HG03378 (cell line): Measurements from ENCODE around the gene SUSD3.

Experiments
- ATAC-seq: cut with Tn5 transposase; IDR thresholded peaks from one replicate; pipeline ENCODE4 v1.9.1; 2021; ENCODE audit warnings: mild to moderate bottlenecking, moderate library complexity; ENCODE audit not compliant: unreplicated experiment

SUSD3 gene

GRCh38 chr9:93072383-93072795 lies 13.9 kb downstream of the SUSD3 start:
- ATAC-seq: no peak

GRCh38 chr9:93076101-93076791 lies 17.7 kb downstream of the SUSD3 start:
- no peak for ATAC-seq

GRCh38 chr9:93076792-93077128 lies 18.3 kb downstream of the SUSD3 start:
- ATAC-seq: no peak

DNA sequence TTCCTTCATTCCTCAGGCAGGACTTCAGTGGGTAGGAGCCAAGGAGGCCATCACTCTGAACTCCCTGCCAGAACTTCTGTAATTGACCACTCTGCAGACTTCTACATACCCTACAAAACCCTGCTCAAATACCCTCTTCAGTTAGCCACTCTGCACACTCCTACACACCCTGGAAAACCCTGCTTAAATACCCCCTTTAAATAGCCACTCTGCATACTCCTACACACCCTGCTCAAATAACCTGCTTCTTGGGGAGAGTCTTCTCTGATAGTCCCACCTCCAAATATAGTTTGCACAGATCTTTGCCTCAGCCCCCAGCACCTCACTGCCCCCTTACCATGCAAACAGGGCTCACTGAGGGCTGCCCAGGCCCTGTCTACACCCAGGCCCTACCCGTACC lies 18.9 kb downstream of the SUSD3 start:
- ATAC-seq: no peak

GRCh38 chr9:93077811-93078210 lies 19.3 kb downstream of the SUSD3 start:
- no peak for ATAC-seq

GRCh38 chr9:93079371-93079770 lies 20.9 kb downstream of the SUSD3 start:
- no peak for ATAC-seq

DNA sequence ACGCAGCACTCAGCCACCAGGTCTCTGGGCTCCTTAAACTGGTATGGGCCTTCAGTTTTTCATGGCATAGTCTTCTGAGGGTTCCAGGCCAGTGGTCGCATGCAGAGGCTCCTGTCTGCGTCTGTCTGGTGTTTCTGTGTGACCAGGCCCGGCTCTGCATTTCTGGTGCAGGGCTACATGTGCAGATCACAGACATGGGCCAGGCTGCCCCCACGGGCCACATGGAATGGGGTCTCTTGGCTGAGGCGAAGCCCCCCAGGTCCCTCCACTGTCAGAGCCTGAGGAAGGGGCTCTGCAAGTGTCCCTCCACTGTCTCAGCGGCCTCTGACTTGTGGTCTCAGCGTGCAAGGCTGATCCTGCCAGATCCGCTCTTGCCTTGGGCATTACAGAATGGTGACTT lies 21.9 kb downstream of the SUSD3 start:
- no peak for ATAC-seq

- no peak for ATAC-seq
Observed at GRCh38 chr9:93081081-93081529, 22.6 kb downstream of the SUSD3 start.

DNA sequence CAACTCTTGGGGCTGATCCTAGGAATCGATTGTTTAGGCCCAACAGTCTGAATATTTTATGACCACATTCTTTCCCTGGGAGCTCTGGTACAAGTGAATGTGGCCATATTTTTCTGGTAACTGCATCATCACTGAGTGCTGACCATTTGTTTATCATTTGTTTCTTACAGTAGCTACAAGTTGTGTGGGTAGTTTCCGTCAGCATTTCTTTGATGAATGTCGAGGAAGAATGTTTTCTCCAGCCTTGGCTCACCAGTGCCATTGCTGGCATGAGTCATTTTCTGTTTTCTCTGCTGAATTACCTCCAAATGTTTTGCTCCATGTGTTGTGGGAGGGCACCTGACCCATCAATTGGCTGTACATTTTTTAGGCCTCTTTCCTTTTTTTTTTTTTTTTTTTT lies 23.4 kb downstream of the SUSD3 start:
- ATAC-seq: no peak

DNA sequence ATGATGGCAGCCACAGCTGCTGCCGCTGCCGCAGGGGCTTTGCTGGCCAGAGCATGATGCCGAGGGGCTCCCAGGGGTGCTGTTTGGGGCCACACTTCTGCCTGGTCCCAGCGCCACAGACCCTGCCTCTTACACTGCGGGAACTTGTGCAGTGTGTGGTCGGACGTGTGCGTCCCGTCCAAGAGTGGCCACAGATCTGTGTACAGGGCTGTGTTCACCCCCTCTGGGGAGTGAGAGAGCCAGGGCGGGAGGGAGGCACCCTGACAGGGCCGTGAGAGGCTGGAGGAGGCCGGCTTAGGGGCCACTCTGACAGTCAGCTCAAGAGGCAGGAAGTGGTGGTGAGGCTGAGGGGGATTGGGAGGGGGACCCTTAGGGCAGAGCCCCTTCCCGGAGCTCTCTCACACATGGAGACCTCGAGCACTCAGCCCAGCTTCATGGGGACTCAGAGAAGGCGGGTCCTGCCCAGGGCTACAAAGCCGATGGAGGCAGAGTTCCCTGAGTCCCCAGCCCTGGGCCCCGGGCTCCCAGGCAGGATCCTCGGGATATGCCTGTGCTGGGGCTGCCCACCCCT lies 24.4 kb downstream of the SUSD3 start:
- ATAC-seq: no peak

DNA sequence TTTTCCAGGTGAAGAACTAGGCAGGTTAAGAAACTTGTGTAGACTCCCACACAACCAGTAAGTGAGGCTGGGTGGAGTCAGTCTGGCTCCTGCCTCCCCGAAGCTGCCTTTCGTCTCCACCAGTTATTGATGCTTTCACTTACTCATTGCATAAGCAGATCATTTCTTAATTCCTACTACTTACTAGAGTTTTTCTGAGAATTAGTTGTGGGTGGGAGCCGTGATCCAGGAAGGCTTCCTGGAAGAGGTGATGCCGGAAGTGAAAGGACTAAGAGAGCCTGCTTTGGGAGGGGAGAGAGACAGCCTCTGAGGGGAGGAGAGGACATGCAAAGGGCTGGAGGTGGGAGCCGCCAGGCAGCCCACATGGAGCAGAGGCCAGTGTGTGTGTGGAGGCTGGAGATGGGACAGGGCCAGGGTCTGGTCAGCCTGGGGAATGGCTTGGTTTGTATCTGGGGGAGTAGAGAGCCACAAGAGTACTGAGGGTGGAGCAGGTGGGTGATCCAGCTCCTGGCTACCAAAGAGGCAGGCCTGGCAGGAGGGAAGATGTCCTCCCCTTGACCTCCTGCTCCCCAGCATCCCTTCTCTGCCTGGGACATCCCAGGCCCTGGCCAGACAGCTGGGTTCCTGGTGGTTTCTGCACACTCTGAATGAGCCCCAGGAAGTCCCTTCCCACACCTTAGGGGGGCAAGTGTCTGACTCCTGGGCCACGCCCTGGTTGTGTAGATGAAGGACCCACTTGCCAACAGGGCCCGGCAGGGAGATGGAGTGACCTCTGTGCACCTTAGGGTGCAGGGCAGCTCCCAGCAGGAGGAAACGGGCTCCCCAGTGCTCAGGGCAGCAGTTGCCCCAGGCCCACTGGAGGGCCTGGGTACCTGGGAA lies 25.3 kb downstream of the SUSD3 start:
- no peak for ATAC-seq

GRCh38 chr9:93084471-93084881 lies 26.0 kb downstream of the SUSD3 start:
- no peak for ATAC-seq

- ATAC-seq: no peak
Observed at GRCh38 chr9:93085676-93086075, 27.2 kb downstream of the SUSD3 start.

GRCh38 chr9:93086447-93087224 lies 28.1 kb downstream of the SUSD3 start:
- ATAC-seq: no peak

- ATAC-seq: no peak
Observed at GRCh38 chr9:93087971-93088655, 29.6 kb downstream of the SUSD3 start.

DNA sequence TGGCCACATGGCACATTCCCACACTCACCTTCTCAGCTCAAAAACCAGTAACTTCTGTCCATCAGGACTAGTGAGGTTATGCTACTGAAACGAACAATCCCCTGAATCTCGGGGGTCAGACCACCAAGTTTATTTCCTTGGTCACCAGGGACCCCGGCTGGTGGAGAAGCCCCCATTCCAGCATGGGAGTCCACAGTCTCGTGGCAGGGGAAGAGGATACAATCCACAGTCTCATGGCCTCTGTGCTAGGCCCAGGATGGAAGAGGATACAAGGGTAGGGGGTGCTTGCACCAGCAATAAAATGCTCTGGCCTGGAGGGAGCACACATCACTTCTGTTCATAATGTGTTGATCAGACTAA lies 30.1 kb downstream of the SUSD3 start:
- no peak for ATAC-seq

DNA sequence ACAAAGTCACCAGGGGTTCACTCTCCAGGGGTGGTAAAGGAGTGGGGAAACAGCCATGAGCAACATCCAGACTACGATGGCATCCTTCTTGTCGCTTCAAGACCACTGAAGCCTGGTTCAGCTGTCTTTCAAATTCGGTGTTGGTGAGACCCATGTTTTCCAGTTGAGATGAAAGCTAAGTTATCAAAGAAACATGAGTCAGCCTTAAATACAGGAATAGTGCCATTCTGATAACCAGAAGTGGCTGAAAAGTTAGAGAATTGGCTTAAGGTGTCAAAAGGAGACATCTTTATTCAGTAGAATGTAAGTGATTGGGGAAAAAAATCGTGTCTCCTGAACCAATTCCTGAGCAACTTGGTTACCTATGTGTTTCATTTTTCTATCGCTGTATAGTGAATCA lies 30.5 kb downstream of the SUSD3 start:
- ATAC-seq: no peak

DNA sequence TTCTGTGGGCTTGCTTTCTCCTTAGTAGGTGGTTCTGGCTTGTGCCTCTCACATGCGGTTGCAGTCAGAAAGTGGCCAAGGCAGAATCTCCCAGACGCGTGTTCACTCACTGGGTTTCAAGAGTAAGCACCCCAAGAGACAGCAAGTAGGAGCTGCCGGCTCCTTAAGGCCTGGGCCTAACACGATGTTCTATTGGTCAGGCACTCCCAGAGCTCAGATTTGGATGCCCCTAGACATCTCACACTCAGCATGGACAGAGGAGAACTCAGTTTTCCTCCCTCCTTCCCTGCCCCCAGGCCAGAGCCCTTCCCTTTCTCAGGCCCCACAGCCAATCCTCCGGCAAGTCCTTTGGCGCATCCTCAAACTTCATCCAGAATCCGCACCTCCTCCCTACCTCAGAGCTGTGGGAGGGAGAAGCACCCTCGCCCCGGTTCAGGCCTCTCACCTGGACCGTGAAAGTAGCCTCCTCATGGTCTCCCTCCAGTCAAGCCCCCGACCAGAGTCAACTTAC lies 31.0 kb downstream of the SUSD3 start:
- no peak for ATAC-seq

DNA sequence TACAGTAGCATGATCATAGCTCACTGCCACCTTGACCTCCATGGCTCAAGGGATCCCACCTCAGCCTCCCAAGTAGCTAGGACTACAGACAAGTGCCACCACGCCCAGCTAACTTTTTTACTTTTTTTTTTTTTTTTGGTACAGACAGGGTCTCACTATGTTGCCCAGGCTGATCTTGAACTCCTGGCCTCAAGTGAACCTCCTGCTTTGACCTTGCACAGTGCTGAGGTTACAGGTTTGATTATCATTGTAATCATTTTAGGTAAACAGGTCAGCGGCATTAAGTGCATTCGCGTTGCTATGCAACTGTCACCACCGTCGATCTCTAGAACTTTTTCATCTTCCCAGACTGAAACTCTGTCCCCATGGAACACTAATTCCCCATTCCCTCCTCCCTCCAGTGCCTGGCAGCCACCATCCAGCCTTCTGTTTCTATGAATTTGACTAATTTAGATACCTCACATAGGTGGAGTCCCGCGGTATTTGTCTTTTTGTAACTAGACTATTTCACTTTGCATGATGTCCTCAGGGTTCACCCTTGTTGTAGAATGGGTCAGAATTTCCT lies 31.7 kb downstream of the SUSD3 start:
- no peak for ATAC-seq

DNA sequence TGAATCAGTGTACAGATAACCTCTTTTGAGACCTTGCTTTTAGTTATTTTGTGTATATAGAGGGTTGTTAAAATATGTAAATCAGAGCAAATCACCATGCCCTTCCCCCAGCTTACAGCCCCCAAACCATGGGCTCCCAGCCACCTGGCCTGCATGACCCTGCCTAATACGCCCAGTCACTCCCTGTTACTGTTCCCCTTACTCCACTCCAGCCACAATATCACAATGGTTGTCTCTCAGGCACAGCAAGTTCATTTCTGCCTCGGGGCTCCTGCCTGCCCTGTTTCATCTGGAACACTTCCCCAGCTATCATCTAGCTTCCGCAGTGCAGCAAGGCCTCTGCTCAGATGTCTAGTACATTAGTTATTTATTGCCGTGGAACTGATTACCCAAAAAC lies 32.6 kb downstream of the SUSD3 start:
- no peak for ATAC-seq
